ENCODE data around the gene POLR3K.

DNA sequence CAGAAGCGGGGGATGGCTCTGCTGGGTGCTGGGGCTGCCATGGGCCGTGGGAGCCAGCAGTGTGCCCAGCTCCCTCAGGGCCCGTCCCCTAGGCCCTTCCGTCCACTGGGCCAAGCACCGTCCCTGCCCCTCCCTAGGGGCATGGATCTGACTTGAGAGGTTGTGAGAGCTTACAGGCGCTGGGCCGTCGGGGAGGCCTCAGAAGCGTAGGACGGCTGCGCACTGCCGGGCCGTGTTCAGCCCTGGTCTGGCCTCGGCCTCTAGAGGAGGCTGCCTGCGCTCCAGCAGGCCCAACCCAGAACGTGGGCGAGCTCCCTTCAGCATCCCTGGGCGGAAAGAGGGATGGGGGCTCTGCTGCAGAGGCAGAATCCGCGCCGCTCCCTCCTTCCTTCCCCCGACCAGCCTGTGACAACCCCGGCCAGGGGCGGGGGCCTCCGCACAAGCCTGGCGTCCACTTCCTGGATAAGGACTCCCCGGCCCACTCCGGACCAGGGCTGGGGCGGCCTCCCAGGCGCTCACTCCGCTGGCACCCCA lies 23.9 kb upstream of the POLR3K start:
- TF ChIP-seq, protein P1, sequence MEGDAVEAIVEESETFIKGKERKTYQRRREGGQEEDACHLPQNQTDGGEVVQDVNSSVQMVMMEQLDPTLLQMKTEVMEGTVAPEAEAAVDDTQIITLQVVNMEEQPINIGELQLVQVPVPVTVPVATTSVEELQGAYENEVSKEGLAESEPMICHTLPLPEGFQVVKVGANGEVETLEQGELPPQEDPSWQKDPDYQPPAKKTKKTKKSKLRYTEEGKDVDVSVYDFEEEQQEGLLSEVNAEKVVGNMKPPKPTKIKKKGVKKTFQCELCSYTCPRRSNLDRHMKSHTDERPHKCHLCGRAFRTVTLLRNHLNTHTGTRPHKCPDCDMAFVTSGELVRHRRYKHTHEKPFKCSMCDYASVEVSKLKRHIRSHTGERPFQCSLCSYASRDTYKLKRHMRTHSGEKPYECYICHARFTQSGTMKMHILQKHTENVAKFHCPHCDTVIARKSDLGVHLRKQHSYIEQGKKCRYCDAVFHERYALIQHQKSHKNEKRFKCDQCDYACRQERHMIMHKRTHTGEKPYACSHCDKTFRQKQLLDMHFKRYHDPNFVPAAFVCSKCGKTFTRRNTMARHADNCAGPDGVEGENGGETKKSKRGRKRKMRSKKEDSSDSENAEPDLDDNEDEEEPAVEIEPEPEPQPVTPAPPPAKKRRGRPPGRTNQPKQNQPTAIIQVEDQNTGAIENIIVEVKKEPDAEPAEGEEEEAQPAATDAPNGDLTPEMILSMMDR (conservative IDR thresholded peaks at IDR 0.05): no peak
- no peak for TF ChIP-seq EZH2 (IDR thresholded peaks at IDR 0.05; ENCODE audit: low read depth)
